ENCODE results near the gene RNF183.
"Not testable (repeated sequence)": the region's sequence is repeated elsewhere in the genome, so short reads cannot be mapped to it uniquely, and the experiment has no call there.

The RNF183 gene

DNA sequence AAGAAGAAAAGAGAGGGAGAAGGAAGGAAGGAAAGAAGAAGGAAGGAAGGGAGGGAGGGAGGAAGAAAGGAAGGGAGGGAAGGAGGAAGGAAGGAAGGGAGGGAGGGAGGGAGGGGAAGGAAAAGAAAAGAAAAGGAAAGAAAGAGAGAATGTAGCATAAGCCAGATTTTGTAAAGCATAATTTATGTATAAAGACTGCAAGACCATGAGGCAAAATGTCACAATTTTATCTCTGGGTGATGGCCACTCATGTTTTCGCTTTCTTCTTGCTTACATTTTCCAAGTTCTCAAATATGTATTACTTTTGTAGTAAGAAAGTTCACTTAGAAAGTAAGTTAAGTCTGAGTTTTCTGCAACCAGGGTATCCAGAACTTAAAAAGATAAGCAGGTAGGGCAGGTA, 3.4 kb upstream of the RNF183 start:
- TF ChIP-seq, protein P1, sequence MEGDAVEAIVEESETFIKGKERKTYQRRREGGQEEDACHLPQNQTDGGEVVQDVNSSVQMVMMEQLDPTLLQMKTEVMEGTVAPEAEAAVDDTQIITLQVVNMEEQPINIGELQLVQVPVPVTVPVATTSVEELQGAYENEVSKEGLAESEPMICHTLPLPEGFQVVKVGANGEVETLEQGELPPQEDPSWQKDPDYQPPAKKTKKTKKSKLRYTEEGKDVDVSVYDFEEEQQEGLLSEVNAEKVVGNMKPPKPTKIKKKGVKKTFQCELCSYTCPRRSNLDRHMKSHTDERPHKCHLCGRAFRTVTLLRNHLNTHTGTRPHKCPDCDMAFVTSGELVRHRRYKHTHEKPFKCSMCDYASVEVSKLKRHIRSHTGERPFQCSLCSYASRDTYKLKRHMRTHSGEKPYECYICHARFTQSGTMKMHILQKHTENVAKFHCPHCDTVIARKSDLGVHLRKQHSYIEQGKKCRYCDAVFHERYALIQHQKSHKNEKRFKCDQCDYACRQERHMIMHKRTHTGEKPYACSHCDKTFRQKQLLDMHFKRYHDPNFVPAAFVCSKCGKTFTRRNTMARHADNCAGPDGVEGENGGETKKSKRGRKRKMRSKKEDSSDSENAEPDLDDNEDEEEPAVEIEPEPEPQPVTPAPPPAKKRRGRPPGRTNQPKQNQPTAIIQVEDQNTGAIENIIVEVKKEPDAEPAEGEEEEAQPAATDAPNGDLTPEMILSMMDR (IDR thresholded peaks at IDR 0.05; ENCODE audit: extremely low read depth, missing control alignments): no peak
- DNase-seq (ENCODE audit: low spot score): no peak

DNA sequence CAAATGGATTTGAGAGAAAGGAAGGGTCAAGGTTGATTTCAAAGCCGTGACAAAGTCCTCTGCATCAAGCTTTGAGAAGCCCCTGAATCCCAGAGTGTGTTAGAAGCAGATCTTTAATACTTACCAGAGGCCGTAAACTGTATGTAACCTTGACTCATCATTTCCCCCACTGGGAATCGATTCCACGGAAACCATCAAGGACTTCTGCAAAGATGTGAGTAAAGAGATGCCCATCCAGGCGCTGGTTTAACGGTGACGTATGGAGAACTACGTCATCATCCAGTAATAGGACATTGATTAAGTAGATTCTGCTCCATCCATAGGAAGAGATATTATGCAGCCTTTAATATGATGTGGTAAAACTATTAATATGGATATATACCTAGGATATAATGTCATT, 1.6 kb downstream of the RNF183 start:
- DNase-seq (ENCODE audit: low spot score): no peak
- TF ChIP-seq, protein P1 (IDR thresholded peaks at IDR 0.05; ENCODE audit: extremely low read depth, missing control alignments): no peak

DNA sequence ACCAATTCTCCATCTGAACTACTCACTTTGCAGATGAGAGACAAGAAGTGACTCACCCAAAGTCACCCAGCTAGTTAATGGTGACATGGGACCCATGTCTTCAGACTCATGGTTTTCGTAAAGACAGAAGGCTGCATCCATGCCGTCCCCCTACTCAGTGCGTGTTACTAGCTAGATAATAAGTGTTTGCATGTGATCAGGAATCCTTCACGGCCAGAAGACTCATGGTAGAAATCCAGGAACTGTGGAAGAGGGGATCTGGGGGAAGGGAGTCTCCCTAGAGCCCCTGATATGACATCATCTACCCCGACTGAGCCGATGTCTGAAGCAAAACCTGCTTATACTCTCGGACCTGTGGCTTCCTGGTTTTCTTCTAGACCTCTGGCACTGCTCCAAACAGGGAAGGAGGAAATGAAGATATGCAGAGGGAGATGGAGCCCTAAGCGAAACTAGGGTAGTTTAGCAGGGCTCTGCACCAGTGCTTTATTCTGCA, 3.3 kb downstream of the RNF183 start:
- no peak for DNase-seq (ENCODE audit: low spot score)

DNA sequence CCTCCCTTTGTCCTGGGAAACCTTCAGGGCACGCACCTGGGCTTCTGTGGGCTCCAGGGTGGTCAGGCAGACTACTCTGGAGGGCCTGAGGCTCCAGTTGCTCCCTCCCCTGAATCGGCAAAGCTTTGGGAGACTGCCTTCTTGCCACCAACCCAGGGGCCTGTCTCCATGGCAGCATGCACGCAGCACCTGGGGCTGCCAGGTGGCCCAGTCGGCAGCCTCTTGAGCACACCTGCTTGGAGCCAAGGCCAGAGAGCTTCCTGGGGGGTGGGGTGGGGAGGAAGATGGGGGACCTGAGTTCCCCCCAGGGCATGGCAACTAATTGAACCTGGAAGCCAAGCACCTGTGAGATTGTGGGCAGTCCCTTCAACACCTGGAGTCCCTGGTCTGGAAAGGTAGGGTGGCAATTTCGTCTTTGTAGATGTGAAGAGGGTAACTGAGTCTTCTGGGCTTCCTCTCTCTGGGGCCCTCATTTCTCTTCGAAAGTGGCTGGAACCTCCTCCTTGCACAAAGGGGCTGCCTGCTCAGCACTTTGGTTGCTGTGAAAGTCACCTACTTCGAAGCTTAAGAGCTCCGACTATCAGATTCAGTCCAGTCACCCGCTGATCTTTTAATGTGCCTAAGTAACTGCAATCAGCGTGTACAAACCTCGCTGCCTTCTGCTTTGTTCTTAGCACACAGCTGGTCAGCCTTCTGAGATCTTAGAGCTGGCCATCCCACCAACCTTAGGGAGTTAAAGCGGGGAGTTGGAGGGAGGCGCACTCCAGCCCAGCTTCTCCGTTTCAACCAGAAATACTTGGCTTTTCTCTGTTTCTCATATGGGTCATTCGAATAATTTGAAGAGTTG, 4.0 kb downstream of the RNF183 start:
- TF ChIP-seq, protein P1 (IDR thresholded peaks at IDR 0.05; ENCODE audit: extremely low read depth, missing control alignments): no peak
- no peak for DNase-seq (ENCODE audit: low spot score)

More for the DNA sequence above, 3.3 kb downstream of the RNF183 start:
- TF ChIP-seq, protein P1 (IDR thresholded peaks at IDR 0.05; ENCODE audit: extremely low read depth, missing control alignments): no peak

DNA sequence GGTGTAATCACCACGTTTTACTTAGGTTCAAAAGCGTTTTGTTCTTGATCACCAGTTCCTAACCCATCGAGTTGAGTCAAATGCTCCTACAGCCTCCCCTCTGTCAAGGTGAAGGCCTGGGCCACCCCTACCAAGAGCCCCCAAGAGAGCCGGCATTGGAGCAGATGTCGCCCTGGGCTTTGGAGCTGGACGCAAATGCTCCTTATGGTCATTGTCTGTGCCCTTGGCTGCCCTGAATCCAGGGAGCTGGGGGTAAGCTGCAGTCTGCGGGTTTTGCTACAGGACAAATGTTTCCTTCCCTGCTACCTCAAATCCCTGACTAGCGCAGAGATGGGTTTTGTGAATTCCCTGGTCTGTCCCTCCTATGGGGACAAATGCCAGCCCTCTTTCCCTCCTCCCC, 4.9 kb downstream of the RNF183 start:
- TF ChIP-seq, protein P1 (IDR thresholded peaks at IDR 0.05; ENCODE audit: extremely low read depth, missing control alignments): no peak
- no peak for DNase-seq (ENCODE audit: low spot score)

DNA sequence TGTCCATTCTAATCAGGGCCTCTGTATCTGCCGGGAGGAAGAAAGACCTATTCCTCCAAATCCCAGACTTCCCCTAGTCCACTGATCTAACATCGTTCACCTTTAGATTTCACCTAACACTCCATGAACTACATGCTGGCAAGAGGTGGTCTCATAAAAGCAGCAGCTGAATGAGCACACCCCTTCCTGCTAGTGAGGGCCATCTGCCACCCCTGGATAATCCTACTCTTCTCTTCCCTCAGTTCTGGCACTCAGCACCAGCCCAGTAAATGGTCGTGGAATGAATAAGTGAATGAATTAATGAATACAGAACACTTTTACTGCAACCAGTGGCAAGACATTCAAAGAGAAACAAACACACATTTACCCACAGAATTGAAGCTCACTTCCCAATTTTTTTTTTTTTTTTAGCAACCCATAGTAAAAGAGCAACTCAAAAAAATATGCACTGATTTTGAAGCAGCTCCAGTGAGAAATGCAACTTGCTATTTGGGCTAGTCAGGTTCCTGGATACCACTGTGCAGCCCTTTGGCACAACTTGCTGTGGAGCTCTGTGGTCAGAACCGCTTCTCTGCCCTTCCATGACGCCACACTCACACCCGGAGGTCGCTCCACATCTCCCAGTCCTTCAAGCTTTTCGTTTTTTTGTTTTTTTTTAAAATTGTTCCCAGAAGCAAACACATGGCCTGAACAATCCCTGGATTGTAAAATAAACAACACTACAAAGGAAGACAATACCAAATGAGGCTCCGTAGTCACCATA, 6.2 kb downstream of the RNF183 start:
- DNase-seq (ENCODE audit: low spot score): no peak
- TF ChIP-seq, protein P1 (IDR thresholded peaks at IDR 0.05; ENCODE audit: extremely low read depth, missing control alignments): no peak

DNA sequence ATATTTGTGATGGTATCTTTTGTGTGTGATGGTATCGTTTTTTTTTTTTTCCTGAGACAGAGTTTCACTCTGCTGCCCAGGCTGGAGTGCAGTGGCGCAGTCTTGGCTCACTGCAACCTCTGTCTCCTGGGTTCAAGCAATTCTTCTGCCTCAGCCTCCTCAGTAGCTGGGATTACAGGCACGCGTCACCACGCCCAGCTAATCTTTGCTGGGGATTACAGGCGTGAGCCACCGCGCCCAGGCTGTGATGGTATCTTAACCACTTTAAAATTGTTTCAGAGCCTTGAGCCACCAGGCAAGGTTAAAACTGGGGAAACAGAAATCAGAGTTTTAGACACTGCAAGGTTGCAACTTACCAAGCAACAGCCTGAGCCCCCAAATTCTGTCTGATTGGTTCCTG, 6.9 kb downstream of the RNF183 start:
- DNase-seq (ENCODE audit: low spot score): not testable (repeated sequence)

Data from GM20000 (cell line).